H1 (cell line): ENCODE measurements around the gene JDP2. TPM values are rescaled to one million over a fixed set of nuclear protein-coding genes. Genes with fewer than 3 reads are reported as not detected.

ENCODE experiments used
- ATF2 ChIP-seq: IDR thresholded peaks from 2 replicates; pipeline ENCODE4 v1.6.1; 2012; ENCODE audit warnings: low read length, inconsistent platforms
- CHD1 ChIP-seq: IDR thresholded peaks from 2 replicates; pipeline ENCODE4 v1.6.1; 2012; ENCODE audit warnings: low read depth, low read length, improper control_type of control experiment
- CHD7 ChIP-seq: fragments of 300-600 bp; sonication (generic); IDR thresholded peaks from 2 replicates; pipeline ENCODE4 v1.7.1; 2012; ENCODE audit warnings: low read length, moderate library complexity, mild to moderate bottlenecking, inconsistent platforms; ENCODE audit not compliant: insufficient replicate concordance
- EP300 ChIP-seq, 2 experiments: IDR thresholded peaks; 1 replicate in 1 of 2; 2 replicates in 1 of 2; pipeline ENCODE4 v1.6.1; 2011 to 2012; ENCODE audit warnings: low read depth in 2 of 2, low read length in 2 of 2, mild to moderate bottlenecking in 2 of 2, borderline replicate concordance in 1 of 2, inconsistent platforms in 1 of 2, moderate library complexity in 1 of 2
- FOSL1 ChIP-seq: IDR thresholded peaks from 2 replicates; pipeline ENCODE4 v1.6.1; 2011; ENCODE audit warnings: mild to moderate bottlenecking, low read depth, low read length, moderate library complexity; ENCODE audit not compliant: insufficient read depth
- GABPA ChIP-seq: IDR thresholded peaks from 2 replicates; pipeline ENCODE4 v1.6.1; 2011; ENCODE audit warnings: mild to moderate bottlenecking, low read length, moderate library complexity, borderline replicate concordance; ENCODE audit not compliant: insufficient read depth
- KDM1A ChIP-seq: fragments of 200-600, 300-600 bp; sonication (generic); IDR thresholded peaks from 2 replicates; pipeline ENCODE4 v1.7.1; 2016; ENCODE audit warnings: mild to moderate bottlenecking, low read length, borderline replicate concordance
- SIRT6 ChIP-seq: IDR thresholded peaks from one replicate; pipeline ENCODE4 v1.7.1; 2012; ENCODE audit warnings: low read length, inconsistent platforms
- SUZ12 ChIP-seq: fragments of 200-600 bp; sonication (generic); IDR thresholded peaks from 2 replicates; pipeline ENCODE4 v1.6.1; 2012; ENCODE audit warnings: mild to moderate bottlenecking, inconsistent platforms, low read length, moderate library complexity, mixed read lengths
- TAF1 ChIP-seq: IDR thresholded peaks from 2 replicates; pipeline ENCODE4 v1.6.1; 2011; ENCODE audit warnings: mild to moderate bottlenecking, low read depth, low read length
- polyA plus RNA-seq, 7 experiments: library from polyadenylated mRNA; depleted of rRNA in 3 of 7; stranded (reverse) in 5 of 7; unstranded in 2 of 7; fragments of >200 nt in 5 of 7; fragments of 200-250 nt in 2 of 7; gene quantifications; 1 replicate in 5 of 7; 2 replicates in 1 of 7; 4 replicates in 1 of 7; pipeline versions ENCODE4 v1.2.1 to v1.2.3, GENCODE V29; 2011 to 2013; ENCODE audit warnings: missing spikeins in 2 of 7, mixed read lengths in 2 of 7
- total RNA-seq: library from RNA; stranded (reverse); fragmentation: NEBNext Ultra II Directional; extraction: Animal tissue kit (Norgen Biotek cat#: 25700); gene quantifications from 2 replicates; pipeline ENCODE4 v1.2.1, GENCODE V29; 2021

JDP2 gene
- total and polyA plus RNA-seq, 2 of the 8 experiments (the other 6 are each of a cell fraction or from before 2014, with no cell fraction given), result 8.9 to 27.2 TPM

GRCh38 chr14:75390183-75390582 is 37.6 kb upstream of the JDP2 start (continued):
- TF ChIP-seq CHD7 (no peak), GABPA (no peak), EP300 (IDR thresholded peaks at IDR 0.05; ENCODE audit: borderline replicate concordance in 1 of 2, low read depth in 2 of 2, low read length in 2 of 2) (no peak), ATF2 (no peak), CHD1 (no peak), KDM1A (no peak), SIRT6 (no peak), TAF1 (no peak), SUZ12 (no peak), FOSL1 (no peak)
